ENCODE measurements around the gene ZNF483. TPM values are rescaled to one million over a fixed set of nuclear protein-coding genes. Genes with fewer than 3 reads are reported as not detected.

Gene ZNF483
- total RNA-seq (10 to 100 TPM in 1 of 10 donors, 1 to 10 TPM in 9; 2.7 to 11.3 (median 8.0) TPM), polyA plus RNA-seq (under 1 TPM; 0.09 to 0.59 TPM)
- long read RNA-seq, donor 1, partial matches to known transcripts = 0 of 3 reads
- long read RNA-seq, donor 1, other reads (novel, unspliced or antisense) = 2 of 3 reads
- long read RNA-seq, donor 2, partial matches to known transcripts = 0 of 2 reads
- long read RNA-seq, donor 2, other reads (novel, unspliced or antisense) = 2 of 2 reads
- long read RNA-seq, donor 3, partial matches to known transcripts = 0 of 6 reads
- long read RNA-seq, donor 3, other reads (novel, unspliced or antisense) = 5 of 6 reads

GRCh38 chr9:111525056-111525977 lies at the start of gene ZNF483:
ZNF483 (plus strand) TSS chr9:111525179; CDS start chr9:111527396, 2,217 bp downstream.
- Histone ChIP-seq H3K4me1 (peaks cover 0 to 19% (median 13%) of the 10 kb centered on the region in 9 donors), H3K36me3 (peaks cover 0 to 32% (median 6%) of the 10 kb centered on the region in 9 donors), H3K27me3 (peaks cover 0 to 11% (median 0%) of the 10 kb centered on the region in 7 donors), H3K4me3 (peak within 1 kb of the TSS; percentile 70 to 98 (median 86)), H3K27ac (peak within 1 kb of the TSS in 7 of 10 donors; percentile 20 to 66 (median 51)), H3K9me3 (no peaks in the 10 kb centered on the region)
- ATAC-seq (peak; percentile 87 to 94 (median 90)), DNase-seq (peak; percentile 73 to 83)
- WGBS, 2 donors = 1 to 2% methylated on average over 66 of the region's 66 CpGs
- no peak for TF ChIP-seq CTCF (IDR thresholded peaks at IDR 0.05)
- intact Hi-C loops (cut with DNase I) = no loop called here

- Histone ChIP-seq H3K27me3 (no peaks in the 10 kb centered on the region), H3K27ac (no peak overlapping the region), H3K4me3 (no peak overlapping the region), H3K36me3 (no peaks in the 10 kb centered on the region), H3K4me1 (peaks cover 0 to 74% (median 43%) of the 10 kb centered on the region in 9 donors), H3K9me3 (no peaks in the 10 kb centered on the region)
- peak in 2 of 8 donors; percentile 25 to 37 for ATAC-seq
- 71% methylated on average over 2 of the region's 2 CpGs for WGBS, 2 donors
- intact Hi-C loops (cut with DNase I) = no loop called here
- TF ChIP-seq CTCF (IDR thresholded peaks at IDR 0.05) = no peak
- DNase-seq = no peak
Observed at GRCh38 chr9:111475195-111475594, 49.8 kb upstream of the ZNF483 start.

- intact Hi-C loops (cut with DNase I) = no loop called here
- TF ChIP-seq CTCF (IDR thresholded peaks at IDR 0.05) = no peak
- no peaks in the 10 kb centered on the region for H3K36me3 ChIP-seq
- H3K27ac ChIP-seq = no peak overlapping the region
- H3K9me3 ChIP-seq = no peaks in the 10 kb centered on the region
- 92 to 95% methylated on average over 3 of the region's 3 CpGs for WGBS, 2 donors
- H3K4me1 ChIP-seq = peaks cover 0 to 79% (median 46%) of the 10 kb centered on the region in 9 donors
- no peaks in the 10 kb centered on the region for H3K27me3 ChIP-seq
- no peak overlapping the region for H3K4me3 ChIP-seq
- DNase-seq (no peak), ATAC-seq (no peak)
Observed at GRCh38 chr9:111477677-111478076, 47.3 kb upstream of the ZNF483 start.

GRCh38 chr9:111481885-111482636 lies 42.9 kb upstream of the ZNF483 start:
- Histone ChIP-seq H3K27ac (peak overlapping the region in 8 of 10 donors; percentile 98 to 99 (median 98)), H3K4me1 (peaks cover 0 to 52% (median 27%) of the 10 kb centered on the region in 9 donors), H3K4me3 (peak overlapping the region in 9 of 10 donors; percentile 88 to 100 (median 96)), H3K36me3 (no peaks in the 10 kb centered on the region), H3K27me3 (no peaks in the 10 kb centered on the region), H3K9me3 (no peaks in the 10 kb centered on the region)
- intact Hi-C loops (cut with DNase I) = no loop called here
- no peak for ATAC-seq
- no peak for DNase-seq
- 45 to 48% methylated on average over 13 of the region's 13 CpGs for WGBS, 2 donors
- TF ChIP-seq CTCF (IDR thresholded peaks at IDR 0.05) = no peak

Measured in heart right ventricle (tissue), 16 donors.